ENCODE measurements around the gene CDK18. TPM values are rescaled to one million over a fixed set of nuclear protein-coding genes. Genes with fewer than 3 reads are reported as not detected.

CDK18 gene
- total RNA-seq, 2 donors from 2014 or later = 58.1 to 88.7 TPM

- WGBS, 2 experiments (ENCODE audit: insufficient coverage in 1 of 2, insufficient read length in 1 of 2) = 0% methylated on average over 10 to 47 of the region's 47 CpGs
- TF ChIP-seq CTCF (conservative IDR thresholded peaks at IDR 0.05) = peak; percentile 49
- no peaks in the 10 kb centered on the region for H3K9me3 Mint-ChIP-seq
- H3K27ac Mint-ChIP-seq = peak overlapping the region; percentile 95
- H3K9me3 ChIP-seq (ENCODE audit: control insufficient read depth, low read length) = no peaks in the 10 kb centered on the region
- peaks cover 14% of the 10 kb centered on the region for H3K4me1 Mint-ChIP-seq
- H3K4me1 ChIP-seq (ENCODE audit: control insufficient read depth, insufficient read depth, low read length) = peaks cover 4% of the 10 kb centered on the region
- H3K27me3 Mint-ChIP-seq (ENCODE audit: insufficient read depth) = peaks cover 1% of the 10 kb centered on the region
- peak overlapping the region; percentile 83 for H3K9ac ChIP-seq (ENCODE audit: extremely low read depth, low read length, poor library complexity, severe bottlenecking)
- H3K27me3 ChIP-seq (ENCODE audit: control insufficient read depth, insufficient read depth, low read length, poor library complexity, severe bottlenecking) = no peaks in the 10 kb centered on the region
- peaks cover 6% of the 10 kb centered on the region for H3K36me3 Mint-ChIP-seq (ENCODE audit: low read depth)
- H3K36me3 ChIP-seq (ENCODE audit: control insufficient read depth, insufficient read depth, low read length) = peaks cover 7% of the 10 kb centered on the region
- peak overlapping the region; percentile 97 for H3K4me3 ChIP-seq (ENCODE audit: low read length)
- peak overlapping the region; percentile 88 for H3K4me3 Mint-ChIP-seq
- peak; percentile 83 for DNase-seq
- H3K27ac ChIP-seq (ENCODE audit: low read depth, low read length) = peak overlapping the region; percentile 92
These were observed 48.0 kb upstream of the CDK18 start for GRCh38 chr1:205456383-205456867.

GRCh38 chr1:205456868-205457745, 47.4 kb upstream of the CDK18 start:
- peak; percentile 95 for DNase-seq
- no peak for TF ChIP-seq CTCF (conservative IDR thresholded peaks at IDR 0.05)
- WGBS, 2 experiments (ENCODE audit: insufficient coverage in 1 of 2, insufficient read length in 1 of 2) = 2% methylated on average over 67 of the region's 74 CpGs; no CpG with 5 or more reads in 1 of the 2 experiments
- Mint-ChIP-seq H3K36me3 (ENCODE audit: low read depth) (peaks cover 6% of the 10 kb centered on the region), H3K27me3 (ENCODE audit: insufficient read depth) (peaks cover 5% of the 10 kb centered on the region), H3K4me3 (peak overlapping the region; percentile 88), H3K9me3 (no peaks in the 10 kb centered on the region), H3K4me1 (peaks cover 9% of the 10 kb centered on the region), H3K27ac (no peak overlapping the region)
- Histone ChIP-seq H3K36me3 (ENCODE audit: control insufficient read depth, insufficient read depth, low read length) (peaks cover 7% of the 10 kb centered on the region), H3K9ac (ENCODE audit: extremely low read depth, low read length, poor library complexity, severe bottlenecking) (peak overlapping the region; percentile 83), H3K27me3 (ENCODE audit: control insufficient read depth, insufficient read depth, low read length, poor library complexity, severe bottlenecking) (no peaks in the 10 kb centered on the region), H3K4me1 (ENCODE audit: control insufficient read depth, insufficient read depth, low read length) (peaks cover 1% of the 10 kb centered on the region), H3K9me3 (ENCODE audit: control insufficient read depth, low read length) (no peaks in the 10 kb centered on the region), H3K4me3 (ENCODE audit: low read length) (peak overlapping the region; percentile 97), H3K27ac (ENCODE audit: low read depth, low read length) (peak overlapping the region; percentile 92)

- H3K9me3 Mint-ChIP-seq = no peaks in the 10 kb centered on the region
- H3K27ac ChIP-seq (ENCODE audit: low read depth, low read length) = no peak overlapping the region
- H3K4me3 ChIP-seq (ENCODE audit: low read length) = no peak overlapping the region
- H3K27ac Mint-ChIP-seq = no peak overlapping the region
- H3K9ac ChIP-seq (ENCODE audit: extremely low read depth, low read length, poor library complexity, severe bottlenecking) = no peak overlapping the region
- TF ChIP-seq CTCF (conservative IDR thresholded peaks at IDR 0.05) = no peak
- H3K36me3 ChIP-seq (ENCODE audit: control insufficient read depth, insufficient read depth, low read length) = peaks cover 3% of the 10 kb centered on the region
- peaks cover 7% of the 10 kb centered on the region for H3K4me1 Mint-ChIP-seq
- DNase-seq = peak; percentile 94
- no peaks in the 10 kb centered on the region for H3K36me3 Mint-ChIP-seq (ENCODE audit: low read depth)
- no peaks in the 10 kb centered on the region for H3K27me3 ChIP-seq (ENCODE audit: control insufficient read depth, insufficient read depth, low read length, poor library complexity, severe bottlenecking)
- no peak overlapping the region for H3K4me3 Mint-ChIP-seq
- H3K27me3 Mint-ChIP-seq (ENCODE audit: insufficient read depth) = peaks cover 5% of the 10 kb centered on the region
- H3K9me3 ChIP-seq (ENCODE audit: control insufficient read depth, low read length) = no peaks in the 10 kb centered on the region
- 68 to 69% methylated on average over 6 of the region's 6 CpGs for WGBS, 2 experiments (ENCODE audit: insufficient coverage in 1 of 2, insufficient read length in 1 of 2)
- no peaks in the 10 kb centered on the region for H3K4me1 ChIP-seq (ENCODE audit: control insufficient read depth, insufficient read depth, low read length)
These were observed 45.5 kb upstream of the CDK18 start for GRCh38 chr1:205458777-205459566.
